Endothelial cell of umbilical vein (primary cell): ENCODE measurements around the gene AIF1. TPM values are rescaled to one million over a fixed set of nuclear protein-coding genes. Genes with fewer than 3 reads are reported as not detected.

Experiments used
- BruUV-seq: library from RNA; stranded (reverse); fragments of 400-500 nt; replicated peaks from 2 replicates; lab custom pipeline; 2021; lab: Mats Ljungman, UMichigan
- CTCF ChIA-PET: fragments of 300-600, 350-600 bp; sonication (Branson Sonifier 250); formaldehyde crosslinking; loops from one replicate; lab custom pipeline; 2021; ENCODE audit warnings: antibody characterized with exemption, inconsistent platforms; lab: Charles Lee
- POLR2A ChIA-PET: fragments of 300-600, 350-600 bp; sonication (Branson Sonifier 250); formaldehyde crosslinking; loops from one replicate; lab custom pipeline; 2021; ENCODE audit warnings: antibody characterized with exemption, inconsistent platforms; lab: Charles Lee
- DNase-seq: peaks from one replicate; pipeline ENCODE4 v3.0.0-alpha.2; 2011; ENCODE audit warnings: low read depth, low spot score
- FAIRE-seq: peaks from 2 replicates; lab custom pipeline; 2011; peaks lifted over from hg19 to GRCh38; lab: Jason Lieb, UNC
- H2AFZ ChIP-seq: 2 replicates; pipeline ENCODE4 v1.6.0; 2012; ENCODE audit warnings: low read depth, low read length, control low read depth, inconsistent platforms
- H3K27ac ChIP-seq: 2 replicates; pipeline ENCODE4 v1.5.1; 2011; ENCODE audit warnings: low read depth, mild to moderate bottlenecking, control low read depth, low read length, moderate library complexity; ENCODE audit not compliant: insufficient read depth
- H3K27me3 ChIP-seq, 2 experiments: 2 replicates each; pipeline versions ENCODE4 v1.6.0 to v1.6.1; 2011; ENCODE audit warnings: low read length in 2 of 2, mixed read lengths in 1 of 2; ENCODE audit not compliant: control insufficient read depth in 2 of 2, insufficient read depth in 2 of 2
- H3K36me3 ChIP-seq, 2 experiments: 2 replicates in 1 of 2; 3 replicates in 1 of 2; pipeline ENCODE4 v1.5.1; 2011; ENCODE audit warnings: low read length in 2 of 2, mild to moderate bottlenecking in 1 of 2, moderate library complexity in 1 of 2; ENCODE audit not compliant: control insufficient read depth in 2 of 2, insufficient read depth in 2 of 2; ENCODE audit errors: extremely low read depth in 1 of 2
- H3K4me1 ChIP-seq: 3 replicates; pipeline ENCODE4 v1.5.1; 2011; ENCODE audit warnings: mild to moderate bottlenecking, low read length; ENCODE audit not compliant: control insufficient read depth, insufficient read depth; ENCODE audit errors: extremely low read depth
- H3K4me2 ChIP-seq: 2 replicates; pipeline ENCODE4 v1.6.1; 2011; ENCODE audit warnings: low read length, control low read depth, mixed read lengths; ENCODE audit not compliant: insufficient read depth
- H3K4me3 ChIP-seq, 3 experiments: fragments of 200-600 bp in 1 of 3; sonication (generic), shearing (Covaris generic) in 1 of 3; replicated peaks in 1 of 3; 2 replicates each; pipeline ENCODE4 v1.5.1; 2011 to 2016; ENCODE audit warnings: control low read depth in 3 of 3, low read length in 3 of 3, mild to moderate bottlenecking in 2 of 3, inconsistent platforms in 1 of 3, low read depth in 1 of 3, moderate library complexity in 1 of 3; ENCODE audit not compliant: insufficient read depth in 1 of 3
- H3K79me2 ChIP-seq: 2 replicates; pipeline ENCODE4 v1.6.0; 2012; ENCODE audit warnings: low read length, inconsistent platforms; ENCODE audit not compliant: control insufficient read depth, insufficient read depth
- H3K9ac ChIP-seq: replicated peaks from 2 replicates; pipeline ENCODE3; 2011; ENCODE audit warnings: low read length, control low read depth; ENCODE audit not compliant: insufficient read depth; ENCODE audit errors: extremely low read depth
- H3K9me1 ChIP-seq: replicated peaks from 3 replicates; pipeline ENCODE4 v1.6.0; 2011; ENCODE audit warnings: mild to moderate bottlenecking, low read length; ENCODE audit not compliant: control insufficient read depth, insufficient read depth; ENCODE audit errors: extremely low read depth
- H3K9me3 ChIP-seq: replicated peaks from 2 replicates; pipeline ENCODE4 v1.5.1; 2012; ENCODE audit warnings: low read length, inconsistent platforms; ENCODE audit not compliant: control insufficient read depth, insufficient read depth
- H4K20me1 ChIP-seq: replicated peaks from 2 replicates; pipeline ENCODE3; 2011; ENCODE audit warnings: mild to moderate bottlenecking, low read length; ENCODE audit not compliant: control insufficient read depth, insufficient read depth; ENCODE audit errors: extremely low read depth
- CTCF ChIP-seq, 2 donors: IDR thresholded peaks; 1 replicate in 1 of 2; 2 replicates in 1 of 2; pipeline ENCODE4 v1.5.1; 2011; ENCODE audit warnings: low read length in 2 of 2, mild to moderate bottlenecking in 2 of 2, moderate library complexity in 2 of 2, control low read depth in 1 of 2, inconsistent platforms in 1 of 2, low read depth in 1 of 2; ENCODE audit not compliant: insufficient read depth in 1 of 2; ENCODE audit errors: extremely low read depth in 1 of 2
- EZH2 ChIP-seq: IDR thresholded peaks from 2 replicates; pipeline ENCODE4 v1.6.1; 2012; ENCODE audit warnings: borderline replicate concordance, low read depth, mild to moderate bottlenecking, moderate library complexity, low read length, inconsistent platforms; ENCODE audit not compliant: severe bottlenecking
- FOS ChIP-seq: IDR thresholded peaks from 2 replicates; pipeline ENCODE4 v1.6.1; 2011; ENCODE audit warnings: mild to moderate bottlenecking, low read length, moderate library complexity, borderline replicate concordance; ENCODE audit not compliant: insufficient read depth
- GATA2 ChIP-seq: IDR thresholded peaks from 2 replicates; pipeline ENCODE4 v1.7.0; 2011; ENCODE audit warnings: low read depth, mild to moderate bottlenecking, moderate library complexity, mixed read lengths, low read length; ENCODE audit not compliant: insufficient read length, insufficient read depth
- JUN ChIP-seq: IDR thresholded peaks from 2 replicates; pipeline ENCODE4 v1.6.1; 2011; ENCODE audit warnings: borderline replicate concordance, low read depth; ENCODE audit not compliant: insufficient read length, insufficient read depth
- MAX ChIP-seq: IDR thresholded peaks from 2 replicates; pipeline ENCODE4 v1.6.1; 2011; ENCODE audit not compliant: insufficient read depth, insufficient read length
- MYC ChIP-seq: IDR thresholded peaks from one replicate; pipeline ENCODE4 v1.6.1; 2011; ENCODE audit warnings: mild to moderate bottlenecking, low read depth, low read length
- POLR2A ChIP-seq: IDR thresholded peaks from 2 replicates; pipeline ENCODE4 v1.6.1; 2012; ENCODE audit warnings: low read depth, mild to moderate bottlenecking, control low read depth, low read length
- POLR2AphosphoS5 ChIP-seq: IDR thresholded peaks from 2 replicates; pipeline ENCODE4 v1.6.1; 2012; ENCODE audit warnings: low read depth, mild to moderate bottlenecking, control low read depth, low read length, moderate library complexity; ENCODE audit not compliant: insufficient read depth
- dilution Hi-C: fragments of 300-500 bp; cut with MboI; formaldehyde crosslinking; loops from one replicate; pipeline ENCODE4 v1.15.0; 2019; ENCODE audit warnings: low sequenced_read_pairs; ENCODE audit not compliant: extremely low pct_ligation_motif_present
- intact Hi-C: fragments of 100-400 bp; cut with micrococcal nuclease; formaldehyde crosslinking; loops from one replicate; pipeline ENCODE4 v1.10.0; 2022
- microRNA-seq: library from miRNA; unstranded; fragments of <30 nt; microRNA quantifications from one replicate; pipeline ENCODE4 v1.2.0, GENCODE V29; 2021; ENCODE audit warnings: borderline number of aligned reads, borderline replicate concordance
- polyA plus RNA-seq, 4 experiments: library from polyadenylated mRNA; depleted of rRNA in 3 of 4; stranded (reverse) in 3 of 4; unstranded in 1 of 4; fragments of >200 nt; gene quantifications; 2 replicates each; pipeline versions ENCODE4 v1.2.1 to v1.2.3, GENCODE V29; 2011 to 2012; ENCODE audit warnings: missing spikeins in 1 of 4
- small RNA-seq: library from RNA; depleted of rRNA; stranded (forward); fragments of <200 nt; gene quantifications from one replicate; pipeline ENCODE3, GENCODE V24; 2012; ENCODE audit warnings: low replicate concordance, low read depth; ENCODE audit not compliant: insufficient read depth, insufficient read length
- total RNA-seq: library from RNA; stranded (reverse); gene quantifications from 2 replicates; pipeline ENCODE4 v1.2.3, GENCODE V29; 2021

AIF1 gene
- total and polyA plus RNA-seq, 2 donors (not counting 3 experiments of a cell fraction or from before 2014, with no cell fraction given): not detected

GRCh38 chr6:31666337-31666965 lies 51.4 kb downstream of the AIF1 start:
- H3K9ac ChIP-seq: peak overlapping the region; percentile 68
- intact Hi-C loops: loop anchor here (2.0 to 10.0 kb wide), 3 partner anchors 14 to 528 kb away; partner anchors contain the start of genes GPSM3, LY6G5C and PBX2
- ChIA-PET POLR2A (no interaction called here), CTCF (no interaction called here)
- peak overlapping the region; percentile 45 for H3K27ac ChIP-seq
- H3K9me3 ChIP-seq: no peaks in the 10 kb centered on the region
- peak overlapping the region; percentile 70 to 94 (median 72) for H3K4me3 ChIP-seq
- no peak for FAIRE-seq
- H3K4me1 ChIP-seq: peaks cover 24% of the 10 kb centered on the region
- H2AFZ ChIP-seq: peak overlapping the region; percentile 60
- H3K4me2 ChIP-seq: peak overlapping the region; percentile 81
- H3K9me1 ChIP-seq: no peaks in the 10 kb centered on the region
- no peaks in the 10 kb centered on the region for H3K27me3 ChIP-seq
- no TSS peak for BruUV-seq
- DNase-seq: no peak
- H4K20me1 ChIP-seq: no peaks in the 10 kb centered on the region
- H3K79me2 ChIP-seq: peaks cover 32% of the 10 kb centered on the region
- peaks cover 25 to 31% of the 10 kb centered on the region in 2 experiments for H3K36me3 ChIP-seq
- no peak for TF ChIP-seq MAX
- TF ChIP-seq JUN: no peak
- no peak for TF ChIP-seq POLR2A
- TF ChIP-seq GATA2: no peak
- no peak for TF ChIP-seq POLR2AphosphoS5
- no peak for TF ChIP-seq MYC
- TF ChIP-seq EZH2: no peak
- TF ChIP-seq CTCF (IDR thresholded peaks at IDR 0.05; ENCODE audit: extremely low read depth in 1 of 2, insufficient read depth in 1 of 2, low read depth in 1 of 2, low read length in 2 of 2): no peak
- no peak for TF ChIP-seq FOS
- dilution Hi-C loops: no loop called here

Small RNAs within 50 kb of the gene (microRNA-seq; reads per million reads assigned to microRNA genes)
- not detected for gene MIR6832

Small RNAs within 50 kb of the gene (small RNA-seq; reads per million reads assigned to genes)
- gene MIR6832: not detected
- not detected for gene RF00019
- gene SNORA38: 26.7 reads per million, percentile 84 among the genes with 10 or more reads in this experiment
- not detected for gene UQCRHP1

Other genes with a start within 250 kb of the AIF1 start
Only the 30 nearest of the 35 such genes appear.
- 25.9 and 36.3 TPM in 2 replicates for gene MICB, start 117.1 kb upstream of the AIF1 start, total RNA-seq
- 32.8 and 35.7 TPM in 2 replicates for gene MICB, start 117.1 kb upstream of the AIF1 start, polyA plus RNA-seq
- not detected in 2 replicates for gene MCCD1, start 86.3 kb upstream of the AIF1 start, total RNA-seq
- not detected in 2 replicates for gene MCCD1, start 86.3 kb upstream of the AIF1 start, polyA plus RNA-seq
- 453 and 481 TPM in 2 replicates for gene DDX39B, start 73.2 kb upstream of the AIF1 start, total RNA-seq
- 722 and 766 TPM in 2 replicates for gene DDX39B, start 73.2 kb upstream of the AIF1 start, polyA plus RNA-seq
- gene ATP6V1G2, start 68.6 kb upstream of the AIF1 start, total RNA-seq: 0.84 and 1.4 TPM in 2 replicates
- gene ATP6V1G2, start 68.6 kb upstream of the AIF1 start, polyA plus RNA-seq: 0.64 and 0.70 TPM in 2 replicates
- 14.6 and 15.5 TPM in 2 replicates for gene NFKBIL1, start 67.6 kb upstream of the AIF1 start, total RNA-seq
- 9.9 and 14.2 TPM in 2 replicates for gene NFKBIL1, start 67.6 kb upstream of the AIF1 start, polyA plus RNA-seq
- gene LTA, start 42.9 kb upstream of the AIF1 start, total RNA-seq: 0.46 TPM in 1 of 2 replicates, not detected in the other
- gene LTA, start 42.9 kb upstream of the AIF1 start, polyA plus RNA-seq: 0.08 TPM in 1 of 2 replicates, not detected in the other
- not detected in 2 replicates for gene TNF, start 39.7 kb upstream of the AIF1 start, total RNA-seq
- gene TNF, start 39.7 kb upstream of the AIF1 start, polyA plus RNA-seq: not detected in 2 replicates
- 1.2 and 1.3 TPM in 2 replicates for gene LTB, start 32.8 kb upstream of the AIF1 start, total RNA-seq
- gene LTB, start 32.8 kb upstream of the AIF1 start, polyA plus RNA-seq: 1.8 and 2.1 TPM in 2 replicates
- 1.00 and 2.0 TPM in 2 replicates for gene LST1, start 29.0 kb upstream of the AIF1 start, total RNA-seq
- 1.1 and 1.8 TPM in 2 replicates for gene LST1, start 29.0 kb upstream of the AIF1 start, polyA plus RNA-seq
- gene NCR3, start 22.2 kb upstream of the AIF1 start, total RNA-seq: not detected in 2 replicates
- gene NCR3, start 22.2 kb upstream of the AIF1 start, polyA plus RNA-seq: not detected in 2 replicates
- gene PRRC2A, start 5.5 kb downstream of the AIF1 start, total RNA-seq: 218 and 229 TPM in 2 replicates
- gene PRRC2A, start 5.5 kb downstream of the AIF1 start, polyA plus RNA-seq: 88.4 and 114 TPM in 2 replicates
- gene BAG6, start 37.4 kb downstream of the AIF1 start, total RNA-seq: 314 and 322 TPM in 2 replicates
- 190 and 234 TPM in 2 replicates for gene BAG6, start 37.4 kb downstream of the AIF1 start, polyA plus RNA-seq
- gene APOM, start 40.7 kb downstream of the AIF1 start, total RNA-seq: 0.97 TPM in 1 of 2 replicates, not detected in the other
- 2.5 and 2.6 TPM in 2 replicates for gene APOM, start 40.7 kb downstream of the AIF1 start, polyA plus RNA-seq
- 12.8 and 15.0 TPM in 2 replicates for gene C6orf47, start 45.5 kb downstream of the AIF1 start, total RNA-seq
- gene C6orf47, start 45.5 kb downstream of the AIF1 start, polyA plus RNA-seq: 5.6 and 5.8 TPM in 2 replicates
- 11.7 and 12.6 TPM in 2 replicates for gene GPANK1, start 49.8 kb downstream of the AIF1 start, total RNA-seq
- 13.3 and 17.5 TPM in 2 replicates for gene GPANK1, start 49.8 kb downstream of the AIF1 start, polyA plus RNA-seq
- gene CSNK2B, start 50.8 kb downstream of the AIF1 start, total RNA-seq: 206 and 214 TPM in 2 replicates
- 159 and 160 TPM in 2 replicates for gene CSNK2B, start 50.8 kb downstream of the AIF1 start, polyA plus RNA-seq
- 23.9 and 25.0 TPM in 2 replicates for gene LY6G5B, start 54.7 kb downstream of the AIF1 start, total RNA-seq
- gene LY6G5B, start 54.7 kb downstream of the AIF1 start, polyA plus RNA-seq: 13.7 and 15.4 TPM in 2 replicates
- gene LY6G5C, start 65.8 kb downstream of the AIF1 start, total RNA-seq: 5.2 and 8.2 TPM in 2 replicates
- gene LY6G5C, start 65.8 kb downstream of the AIF1 start, polyA plus RNA-seq: 11.4 and 11.8 TPM in 2 replicates
- 41.3 and 48.9 TPM in 2 replicates for gene ABHD16A, start 88.1 kb downstream of the AIF1 start, total RNA-seq
- gene ABHD16A, start 88.1 kb downstream of the AIF1 start, polyA plus RNA-seq: 60.1 and 60.3 TPM in 2 replicates
- not detected in 2 replicates for gene LY6G6F, start 91.6 kb downstream of the AIF1 start, total RNA-seq
- gene LY6G6F, start 91.6 kb downstream of the AIF1 start, polyA plus RNA-seq: not detected in 2 replicates
- gene LY6G6D, start 100.1 kb downstream of the AIF1 start, total RNA-seq: not detected in 2 replicates
- gene LY6G6D, start 100.1 kb downstream of the AIF1 start, polyA plus RNA-seq: not detected in 2 replicates
- gene LY6G6C, start 106.5 kb downstream of the AIF1 start, total RNA-seq: 0.35 TPM in 1 of 2 replicates, not detected in the other
- gene LY6G6C, start 106.5 kb downstream of the AIF1 start, polyA plus RNA-seq: 0.33 and 0.41 TPM in 2 replicates
- gene MPIG6B, start 108.1 kb downstream of the AIF1 start, total RNA-seq: not detected in 2 replicates
- gene MPIG6B, start 108.1 kb downstream of the AIF1 start, polyA plus RNA-seq: not detected in 2 replicates
- 109 and 116 TPM in 2 replicates for gene DDAH2, start 114.1 kb downstream of the AIF1 start, total RNA-seq
- 168 and 176 TPM in 2 replicates for gene DDAH2, start 114.1 kb downstream of the AIF1 start, polyA plus RNA-seq
- 535 and 543 TPM in 2 replicates for gene CLIC1, start 121.3 kb downstream of the AIF1 start, total RNA-seq
- gene CLIC1, start 121.3 kb downstream of the AIF1 start, polyA plus RNA-seq: 569 and 578 TPM in 2 replicates
- gene MSH5, start 124.8 kb downstream of the AIF1 start, total RNA-seq: 43.2 and 43.8 TPM in 2 replicates
- 24.5 and 27.1 TPM in 2 replicates for gene MSH5, start 124.8 kb downstream of the AIF1 start, polyA plus RNA-seq
- 9.4 and 11.7 TPM in 2 replicates for gene SAPCD1, start 147.4 kb downstream of the AIF1 start, total RNA-seq
- 1.6 and 3.0 TPM in 2 replicates for gene SAPCD1, start 147.4 kb downstream of the AIF1 start, polyA plus RNA-seq
- gene VWA7, start 162.1 kb downstream of the AIF1 start, total RNA-seq: 0.25 and 0.51 TPM in 2 replicates
- gene VWA7, start 162.1 kb downstream of the AIF1 start, polyA plus RNA-seq: 0.11 and 0.21 TPM in 2 replicates
- gene VARS1, start 180.5 kb downstream of the AIF1 start, total RNA-seq: 121 and 125 TPM in 2 replicates
- gene VARS1, start 180.5 kb downstream of the AIF1 start, polyA plus RNA-seq: 36.5 and 37.4 TPM in 2 replicates
- 78.1 and 78.6 TPM in 2 replicates for gene LSM2, start 191.7 kb downstream of the AIF1 start, total RNA-seq
- 86.0 and 95.5 TPM in 2 replicates for gene LSM2, start 191.7 kb downstream of the AIF1 start, polyA plus RNA-seq